NCI-H69 (cell line): ENCODE data around the gene TCEAL6.
A peak's percentile ranks its signal among the peaks of the same experiment; 100 is the strongest.
"Not testable (repeated sequence)": the region's sequence is repeated elsewhere in the genome, so short reads cannot be mapped to it uniquely, and the experiment has no call there.

ENCODE experiments used
- DNase-seq: peaks from one replicate; lab custom pipeline; 2025; lab: John Stamatoyannopoulos, UW

Gene TCEAL6

DNA sequence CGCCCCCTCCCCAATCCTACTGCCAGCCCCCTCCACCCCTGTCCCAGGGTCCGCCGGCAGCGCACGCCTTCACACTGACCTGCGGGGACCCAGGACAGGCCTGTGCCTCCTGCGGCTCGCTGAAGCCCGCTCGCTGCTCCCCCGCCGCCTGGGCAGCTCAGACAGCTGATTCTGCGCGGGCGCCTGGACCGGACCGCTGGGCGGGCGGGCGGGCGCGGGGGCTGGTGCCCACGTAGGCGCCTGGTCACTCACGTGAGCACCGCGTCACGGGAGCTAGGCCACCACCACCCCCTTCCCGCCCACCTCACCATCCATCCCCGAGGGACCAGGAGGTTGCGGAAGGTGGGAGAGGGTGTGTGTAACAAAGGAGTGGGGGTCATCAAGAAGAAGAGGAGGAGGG is at the start of gene TCEAL6:
TSS of gene TCEAL6 (minus strand) at position 208 of the 400 bp plus-strand sequence.
- not testable (repeated sequence) for DNase-seq

DNA sequence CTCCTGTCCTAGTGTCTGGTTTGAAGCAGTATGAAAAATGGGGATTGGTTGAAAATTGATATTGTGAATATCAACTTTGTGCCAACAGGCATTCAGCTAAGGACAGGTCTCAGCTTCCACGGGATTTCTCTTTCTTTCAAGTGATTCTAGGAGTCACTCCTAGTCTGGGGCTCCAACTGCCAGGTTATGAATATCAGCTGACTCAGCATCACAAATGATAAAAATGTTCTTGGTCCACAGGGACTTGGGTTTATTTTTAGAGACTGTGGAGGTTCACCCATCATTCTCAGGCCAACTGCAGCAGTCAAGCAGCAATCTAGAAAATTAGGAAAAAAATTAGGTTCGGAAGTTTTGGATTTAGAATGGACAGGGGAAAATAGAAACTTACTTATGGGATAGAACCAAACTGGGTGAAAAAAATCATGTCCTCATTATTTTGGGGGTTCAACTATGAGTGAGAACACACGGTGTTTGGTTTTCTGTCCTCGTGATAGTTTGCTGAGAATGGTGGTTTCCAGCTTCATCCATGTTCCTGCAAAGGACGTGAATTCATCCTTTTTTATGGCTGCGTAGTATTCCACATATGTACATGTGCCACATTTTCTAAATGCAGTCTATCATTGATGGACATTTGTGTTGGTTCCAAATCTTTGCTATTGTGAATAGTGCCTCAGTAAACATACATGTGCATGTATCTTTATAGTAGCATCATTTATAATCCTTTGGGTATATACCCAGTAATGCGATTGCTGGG is 43.9 kb upstream of the TCEAL6 start:
- DNase-seq = no peak

DNA sequence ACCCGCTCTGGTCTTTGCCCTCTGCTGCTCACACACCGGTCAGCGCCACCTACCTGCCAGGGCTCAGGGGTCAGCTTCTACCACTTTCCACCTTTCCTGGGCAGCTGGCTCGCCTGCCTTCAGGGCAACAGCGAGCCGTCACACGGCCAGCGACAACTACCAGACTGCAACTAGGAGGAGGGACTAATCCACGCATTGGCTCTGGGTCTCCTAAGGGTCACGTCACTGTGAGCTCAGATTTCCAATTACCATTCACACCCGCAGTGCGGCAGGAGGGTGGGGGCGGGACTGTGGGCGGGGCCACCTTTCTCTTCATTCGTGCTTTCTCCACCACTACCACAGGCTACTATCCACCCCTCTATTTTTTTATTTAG is 13.5 kb upstream of the TCEAL6 start, which contains the start of gene BEX5:
TSS of gene BEX5 (minus strand) at position 172 of the 374 bp plus-strand sequence. CDS start 1,712 bp downstream, outside the sequence.
- DNase-seq = peak; percentile 38

DNA sequence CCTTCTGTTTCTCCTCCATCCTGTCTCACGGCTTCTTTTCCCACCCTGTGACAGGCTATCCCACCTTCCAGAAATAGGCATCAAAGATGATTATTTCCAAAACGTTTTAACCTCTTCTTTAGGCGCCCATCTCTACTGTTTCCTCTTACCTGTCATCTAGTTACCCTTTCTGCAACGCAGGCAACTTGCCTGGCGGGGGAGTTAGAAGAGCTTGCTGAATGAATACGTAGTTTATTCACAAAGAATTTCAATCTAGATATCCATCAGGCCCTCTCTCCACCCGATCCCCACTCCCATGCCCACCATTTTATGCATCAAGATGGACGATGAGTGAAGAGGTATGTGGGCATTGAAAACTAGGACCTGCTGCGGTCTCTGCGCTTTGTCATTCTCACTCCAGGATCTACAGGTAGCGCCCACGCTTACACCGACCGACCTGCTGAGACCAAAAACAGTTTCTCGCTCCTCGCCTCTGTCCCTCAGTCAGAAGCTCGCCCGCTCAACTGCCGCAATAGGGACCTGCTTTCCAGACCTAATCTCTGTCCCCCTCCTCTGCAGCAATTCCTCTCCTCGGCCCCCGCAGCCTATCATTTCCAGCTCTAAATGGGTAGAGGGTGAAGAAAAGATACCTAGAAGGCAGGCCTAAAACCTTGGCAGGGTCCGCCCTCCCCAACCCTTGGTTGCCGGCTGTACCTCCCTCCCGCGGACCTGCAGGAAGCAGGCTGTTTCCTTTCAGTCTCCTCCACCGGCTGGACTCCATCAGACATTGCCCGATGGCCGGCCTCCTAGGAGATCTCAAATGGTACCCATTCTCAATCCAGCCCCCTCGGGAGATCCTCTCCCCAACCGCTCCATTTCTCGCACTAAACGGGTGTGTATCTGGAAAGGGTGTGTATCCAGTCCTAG is 12.9 kb upstream of the TCEAL6 start:
- DNase-seq = no peak

DNA sequence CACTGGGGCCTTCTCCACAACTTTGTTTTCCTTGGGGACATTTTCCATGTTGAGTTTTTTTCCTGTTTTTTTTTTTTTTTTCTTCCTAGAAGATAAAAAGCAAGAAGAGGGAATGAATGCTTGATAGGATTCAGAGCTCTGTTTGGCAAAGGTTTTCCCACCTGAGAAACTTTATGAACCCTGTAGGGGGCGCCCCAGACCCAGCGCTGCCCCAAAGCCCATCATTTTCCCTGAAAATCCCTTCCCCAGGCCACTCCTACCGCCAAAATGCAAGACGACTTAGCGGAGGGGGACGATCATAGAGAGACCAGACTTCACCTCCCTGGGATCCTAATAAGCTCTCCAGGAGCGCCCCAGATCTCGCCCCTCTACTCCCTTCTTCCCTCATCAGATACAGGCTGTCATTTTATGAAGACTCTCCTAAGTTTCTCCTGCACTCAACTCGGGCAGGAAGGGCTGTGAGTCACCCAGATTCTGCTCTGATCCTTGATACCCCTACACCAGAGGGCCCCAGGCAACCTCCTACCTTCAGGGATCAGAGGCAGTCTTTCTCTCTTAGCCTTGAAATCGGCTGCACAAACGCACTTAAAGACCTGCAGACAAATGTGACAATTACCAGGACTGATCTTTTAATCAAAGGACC is 12.1 kb upstream of the TCEAL6 start:
- no peak for DNase-seq

DNA sequence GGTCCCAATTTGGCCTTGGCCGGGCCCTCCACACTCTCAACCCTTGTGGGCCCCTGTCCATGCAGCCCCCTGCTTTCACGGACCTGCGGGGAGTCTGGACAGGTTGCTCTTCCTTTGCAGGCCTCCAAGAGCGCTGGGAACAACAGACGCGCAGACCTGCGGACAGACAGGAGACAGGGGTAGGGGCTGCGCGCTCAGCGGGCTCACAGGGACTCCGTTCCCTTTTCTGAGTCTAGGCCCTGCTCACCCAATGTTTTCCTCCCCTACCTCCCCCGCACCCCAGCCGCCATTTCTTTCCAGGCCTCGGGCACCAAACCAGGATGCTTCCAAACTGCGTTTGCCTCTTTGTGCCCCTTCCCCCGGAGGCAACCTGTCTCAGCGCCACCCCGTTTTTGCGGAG is 650 bp downstream of the TCEAL6 start:
- not testable (repeated sequence) for DNase-seq

DNA sequence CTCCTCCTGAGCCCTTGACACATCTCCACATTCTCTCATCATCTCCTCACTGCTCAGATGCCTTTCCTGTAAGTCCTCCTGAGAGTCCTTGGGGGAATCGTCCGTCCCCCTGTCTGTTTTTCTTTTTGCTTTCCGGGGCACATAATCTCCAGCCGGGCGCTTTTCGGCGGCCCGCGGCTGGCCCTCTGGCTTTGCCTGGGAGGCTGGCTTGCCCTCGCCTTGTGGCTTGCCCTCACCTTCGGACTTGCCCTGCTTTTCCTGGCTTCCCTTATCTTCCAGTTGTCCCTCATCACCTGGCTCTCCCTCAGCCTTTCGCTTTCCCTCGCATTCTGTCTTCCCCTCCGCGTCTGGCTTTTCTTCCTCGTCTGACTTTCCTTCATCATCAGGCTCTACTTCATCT is 1.4 kb downstream of the TCEAL6 start:
- not testable (repeated sequence) for DNase-seq

DNA sequence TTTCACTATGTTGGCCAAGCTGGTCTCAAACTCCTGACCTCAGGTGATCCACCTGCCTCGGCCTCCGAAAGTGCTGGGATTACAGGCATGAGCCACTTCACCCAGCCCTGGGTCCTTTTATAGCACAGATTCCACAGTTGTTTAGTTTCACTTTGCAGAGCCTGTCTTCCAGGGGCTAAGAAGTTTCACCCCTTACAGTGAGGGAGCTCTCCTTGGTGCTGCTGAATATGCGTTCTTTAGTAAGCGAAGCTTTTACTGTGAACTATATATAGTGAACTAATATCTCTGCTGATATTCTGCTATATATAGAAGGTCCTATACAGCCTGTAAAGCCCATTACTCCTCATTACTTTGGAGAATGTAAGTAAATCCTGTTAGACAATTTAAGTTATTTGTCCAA is 4.2 kb downstream of the TCEAL6 start:
- DNase-seq = no peak

DNA sequence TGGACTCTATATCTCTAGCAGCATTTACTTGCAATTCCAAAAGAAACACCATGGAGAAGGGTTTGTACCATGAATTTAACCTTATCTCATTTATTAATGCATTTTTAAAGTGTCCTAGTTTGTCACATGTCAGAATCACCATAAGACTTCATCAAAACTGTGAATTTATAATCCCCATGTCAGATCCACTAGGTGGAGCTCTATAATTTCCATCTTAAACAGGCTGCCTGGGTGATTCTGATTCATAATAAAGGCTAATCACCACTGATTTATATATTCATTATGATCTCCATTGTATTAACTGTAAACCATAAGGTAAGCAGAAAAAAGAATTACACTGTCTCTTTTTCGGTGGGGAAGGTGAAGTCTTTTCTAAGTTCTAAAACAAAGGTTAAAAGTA is 12.8 kb downstream of the TCEAL6 start:
- DNase-seq = peak; percentile 2

DNA sequence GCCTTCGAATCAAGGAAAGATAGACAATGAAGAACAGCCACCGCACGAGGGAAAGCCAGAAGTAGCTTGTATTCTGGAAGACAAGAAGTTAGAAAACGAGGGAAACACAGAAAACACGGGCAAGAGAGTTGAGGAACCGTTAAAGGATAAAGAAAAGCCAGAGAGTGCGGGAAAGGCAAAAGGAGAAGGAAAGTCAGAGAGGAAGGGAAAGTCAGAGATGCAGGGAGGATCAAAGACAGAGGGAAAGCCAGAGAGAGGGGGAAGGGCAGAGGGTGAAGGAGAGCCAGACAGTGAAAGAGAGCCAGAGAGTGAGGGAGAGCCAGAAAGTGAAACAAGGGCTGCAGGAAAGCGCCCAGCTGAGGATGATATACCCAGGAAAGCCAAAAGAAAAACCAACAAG is 15.4 kb downstream of the TCEAL6 start:
- DNase-seq = no peak

DNA sequence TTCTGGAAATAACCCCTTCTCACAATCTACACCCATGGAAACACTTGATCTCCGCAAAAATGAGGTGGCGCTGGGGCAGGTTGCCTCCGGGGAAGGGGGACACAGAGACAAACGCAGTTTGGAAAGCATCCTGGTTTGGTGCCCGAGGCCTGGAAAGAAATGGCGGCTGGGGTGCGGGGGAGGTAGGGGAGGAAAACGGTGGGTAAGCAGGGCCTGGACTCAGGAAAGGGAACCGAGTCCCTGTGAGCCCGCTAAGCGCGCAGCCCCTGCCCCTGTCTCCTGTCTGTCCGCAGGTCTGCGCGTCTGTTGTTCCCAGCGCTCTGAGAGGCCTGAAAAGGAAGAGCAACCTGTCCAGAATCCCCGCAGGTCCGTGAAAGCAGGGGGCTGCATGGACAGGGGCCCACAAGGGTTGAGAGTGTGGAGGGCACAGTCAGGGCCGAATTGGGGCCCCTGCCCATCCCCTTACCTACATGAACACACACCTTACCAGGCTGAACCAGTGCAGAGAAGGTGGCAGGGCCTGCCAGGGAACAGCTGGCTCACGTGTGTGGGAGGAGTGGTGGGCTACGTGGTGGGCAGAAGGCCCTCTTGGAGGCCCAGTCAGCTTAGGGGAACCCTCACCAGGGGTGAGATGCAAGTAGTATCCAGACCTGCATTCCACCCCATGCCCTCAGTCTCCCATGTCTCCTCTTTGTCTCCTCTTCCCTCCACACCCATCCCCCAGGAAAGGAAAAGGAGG is 16.0 kb downstream of the TCEAL6 start:
- DNase-seq = not testable (repeated sequence)

DNA sequence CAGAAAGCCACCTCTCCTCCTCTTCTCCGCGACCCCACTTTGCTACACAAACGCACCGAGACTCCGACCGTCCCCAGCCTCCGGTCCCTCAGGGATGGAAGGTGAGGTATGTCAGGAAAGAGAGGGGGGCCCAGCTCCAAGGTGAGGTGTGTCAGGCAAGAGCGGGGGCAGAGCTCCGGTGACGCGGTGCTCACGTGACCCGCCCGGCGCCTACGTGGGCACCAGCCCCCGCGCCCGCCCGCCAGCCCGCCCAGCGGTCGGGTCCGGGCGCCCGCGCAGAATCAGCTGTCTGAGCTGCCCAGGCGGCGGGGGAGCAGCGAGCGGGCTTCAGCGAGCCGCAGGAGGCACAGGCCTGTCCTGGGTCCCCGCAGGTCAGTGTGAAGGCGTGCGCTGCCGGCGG is 16.8 kb downstream of the TCEAL6 start, which contains the start of gene TCEAL2:
TSS of gene TCEAL2 (plus strand) at position 244 of the 400 bp plus-strand sequence. CDS start 1,152 bp downstream, outside the sequence.
- peak; percentile 20 for DNase-seq

DNA sequence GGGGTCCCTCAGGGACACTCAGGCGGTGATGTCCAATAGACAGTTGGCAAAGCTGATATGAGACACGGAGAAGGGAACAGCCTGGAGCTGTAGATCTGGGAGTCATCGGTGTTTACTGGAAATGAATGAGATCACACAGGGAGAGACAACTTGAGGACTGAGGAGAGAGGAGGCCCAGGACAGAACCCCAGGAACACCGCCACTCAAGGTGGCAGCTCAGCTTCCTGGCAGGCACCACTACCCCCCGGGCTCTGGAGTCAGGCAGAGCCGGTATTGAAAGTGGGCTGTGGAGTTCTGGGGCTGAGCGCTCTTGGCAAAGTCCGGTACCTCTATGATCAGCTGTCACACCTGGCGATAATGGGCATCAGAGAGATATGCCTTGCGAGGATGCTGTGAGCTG is 17.3 kb downstream of the TCEAL6 start:
- DNase-seq = not testable (repeated sequence)

DNA sequence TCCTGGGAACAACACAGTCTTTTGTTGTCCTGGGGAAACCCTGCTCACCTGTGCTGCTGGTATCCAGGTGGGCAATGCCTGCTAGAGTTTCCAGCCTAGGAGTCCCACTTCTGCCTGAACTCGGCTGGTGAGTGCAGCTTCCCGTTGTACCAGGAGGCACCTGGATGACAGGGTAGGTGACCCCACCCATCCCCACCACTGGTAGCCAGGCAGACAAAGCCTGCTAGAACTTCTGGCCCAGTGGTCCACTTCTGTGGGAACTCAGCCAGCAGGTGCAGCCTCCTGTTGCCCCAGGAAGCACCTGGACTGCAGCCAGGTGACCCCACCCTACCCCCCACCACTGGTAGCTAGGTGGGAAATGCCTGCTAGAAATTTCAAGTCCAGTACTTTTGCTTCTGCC is 26.5 kb downstream of the TCEAL6 start:
- no peak for DNase-seq

DNA sequence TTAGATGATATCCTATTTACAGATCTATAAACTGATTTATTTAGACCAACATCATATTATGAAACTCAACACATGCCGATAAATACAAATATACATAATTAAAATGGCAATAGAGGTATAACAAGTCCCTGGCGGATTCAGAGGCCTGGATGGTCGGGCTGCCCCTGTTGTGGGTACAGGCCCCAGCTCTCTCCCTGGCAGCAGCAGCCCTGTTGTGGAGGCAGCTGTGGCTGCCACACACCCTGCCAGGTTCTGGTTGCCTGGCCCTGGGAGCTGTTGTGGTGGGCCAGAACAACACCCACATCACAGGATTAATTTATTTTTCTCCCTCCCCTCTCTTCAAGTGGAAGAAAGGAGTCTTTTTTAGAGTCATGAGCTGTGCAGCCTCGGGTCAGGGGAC is 28.9 kb downstream of the TCEAL6 start:
- DNase-seq = no peak
